ENCODE measurements around the gene SRSF8. TPM values are rescaled to one million over a fixed set of nuclear protein-coding genes. Genes with fewer than 3 reads are reported as not detected.
"Not testable (repeated sequence)": the region's sequence is repeated elsewhere in the genome, so short reads cannot be mapped to it uniquely, and the experiment has no call there.

Gene SRSF8
- polyA plus RNA-seq, 1 of the 3 experiments (the other 2 are of a cell fraction), result 25.4 TPM

- 40% methylated on average over 4 of the region's 4 CpGs for WGBS (ENCODE audit: low lambda C conversion rate)
- Histone ChIP-seq H3K27me3 (ENCODE audit: insufficient read depth) (peaks cover 14% of the 10 kb centered on the region), H3K9me3 (no peaks in the 10 kb centered on the region), H4K20me1 (ENCODE audit: insufficient read depth) (no peaks in the 10 kb centered on the region), H3K9ac (no peak overlapping the region), H3K4me1 (ENCODE audit: control insufficient read depth in 1 of 2, insufficient read depth in 2 of 2, low read depth in 1 of 2, low read length in 1 of 2) (no peaks in the 10 kb centered on the region), H3K27ac (ENCODE audit: low read depth in 2 of 2, low read length in 1 of 2) (no peak overlapping the region), H3K79me2 (ENCODE audit: insufficient read depth) (no peaks in the 10 kb centered on the region), H3K36me3 (replicated peaks in 1 of 2; ENCODE audit: control insufficient read depth in 1 of 2, insufficient read depth in 2 of 2, low read length in 1 of 2) (no peaks in the 10 kb centered on the region), H2AFZ (ENCODE audit: low read depth) (no peak overlapping the region), H3K4me2 (no peak overlapping the region), H3F3A (replicated peaks; ENCODE audit: insufficient read depth) (no peaks in the 10 kb centered on the region), H3K9me2 (no peaks in the 10 kb centered on the region), H3K4me3 (ENCODE audit: low read depth in 2 of 2, low read length in 1 of 2) (no peak overlapping the region)
- no peak for DNase-seq
- ChIA-PET CTCF (interaction anchor here (1.0 kb wide), 1 partner anchor 26 kb away, joined by 3 read pairs; no protein-coding TSS in a partner anchor), POLR2A (no interaction called here)
- TF ChIP-seq MXI1 (IDR thresholded peaks at IDR 0.05; ENCODE audit: low read depth, low read length), result no peak
- no peak for TF ChIP-seq GABPA (IDR thresholded peaks at IDR 0.05; ENCODE audit: low read depth)
- TF ChIP-seq EP300 (IDR thresholded peaks at IDR 0.05; ENCODE audit: borderline replicate concordance in 1 of 2, low read depth in 1 of 2, low read length in 1 of 2), result no peak
- no peak for TF ChIP-seq FOSL2 (IDR thresholded peaks at IDR 0.05; ENCODE audit: borderline replicate concordance, low read depth)
These were observed 22.7 kb upstream of the SRSF8 start for GRCh38 chr11:95044010-95044409.

GRCh38 chr11:95045812-95046211, 20.9 kb upstream of the SRSF8 start:
- no peak for TF ChIP-seq FOXM1 (IDR thresholded peaks at IDR 0.05; ENCODE audit: low read depth)
- TF ChIP-seq TAF1 (IDR thresholded peaks at IDR 0.05; ENCODE audit: borderline replicate concordance, low read depth, low read length), result no peak
- TF ChIP-seq JUND (IDR thresholded peaks at IDR 0.05), result no peak
- TF ChIP-seq USF2 (IDR thresholded peaks at IDR 0.05; ENCODE audit: borderline replicate concordance, low read depth, low read length), result no peak
- no peak for TF ChIP-seq NRF1 (IDR thresholded peaks at IDR 0.05; ENCODE audit: low read depth, low read length)
- TF ChIP-seq RFX5 (IDR thresholded peaks at IDR 0.05; ENCODE audit: low read length), result no peak
- TF ChIP-seq SMC3 (IDR thresholded peaks at IDR 0.05; ENCODE audit: low read depth, low read length), result no peak
- no peak for TF ChIP-seq SIN3A (IDR thresholded peaks at IDR 0.05; ENCODE audit: borderline replicate concordance, low read depth, low read length)
- TF ChIP-seq EP300 (IDR thresholded peaks at IDR 0.05; ENCODE audit: borderline replicate concordance in 1 of 2, low read depth in 1 of 2, low read length in 1 of 2), result no peak
- no peak for TF ChIP-seq ZBTB33 (IDR thresholded peaks at IDR 0.05; ENCODE audit: borderline replicate concordance, low read depth)
- no peak for TF ChIP-seq EZH2phosphoT487 (IDR thresholded peaks at IDR 0.05; ENCODE audit: borderline replicate concordance, low read depth)
- no peak for TF ChIP-seq MXI1 (IDR thresholded peaks at IDR 0.05; ENCODE audit: low read depth, low read length)
- H3K27ac ChIP-seq (ENCODE audit: low read depth in 2 of 2, low read length in 1 of 2), result no peak overlapping the region
- no peaks in the 10 kb centered on the region for H3K9me2 ChIP-seq
- no peaks in the 10 kb centered on the region for H3F3A ChIP-seq (replicated peaks; ENCODE audit: insufficient read depth)
- H3K79me2 ChIP-seq (ENCODE audit: insufficient read depth), result no peaks in the 10 kb centered on the region
- no peaks in the 10 kb centered on the region for H3K4me1 ChIP-seq (ENCODE audit: control insufficient read depth in 1 of 2, insufficient read depth in 2 of 2, low read depth in 1 of 2, low read length in 1 of 2)
- no peaks in the 10 kb centered on the region for H3K9me3 ChIP-seq
- H3K36me3 ChIP-seq (replicated peaks in 1 of 2; ENCODE audit: control insufficient read depth in 1 of 2, insufficient read depth in 2 of 2, low read length in 1 of 2), result no peaks in the 10 kb centered on the region
- ChIA-PET CTCF (no interaction called here), POLR2A (no interaction called here)
- H2AFZ ChIP-seq (ENCODE audit: low read depth), result no peak overlapping the region
- no peaks in the 10 kb centered on the region for H4K20me1 ChIP-seq (ENCODE audit: insufficient read depth)
- no peak overlapping the region for H3K4me2 ChIP-seq
- H3K27me3 ChIP-seq (ENCODE audit: insufficient read depth), result peaks cover 14% of the 10 kb centered on the region
- H3K4me3 ChIP-seq (ENCODE audit: low read depth in 2 of 2, low read length in 1 of 2), result no peak overlapping the region
- no peak overlapping the region for H3K9ac ChIP-seq
- DNase-seq, result no peak

DNA sequence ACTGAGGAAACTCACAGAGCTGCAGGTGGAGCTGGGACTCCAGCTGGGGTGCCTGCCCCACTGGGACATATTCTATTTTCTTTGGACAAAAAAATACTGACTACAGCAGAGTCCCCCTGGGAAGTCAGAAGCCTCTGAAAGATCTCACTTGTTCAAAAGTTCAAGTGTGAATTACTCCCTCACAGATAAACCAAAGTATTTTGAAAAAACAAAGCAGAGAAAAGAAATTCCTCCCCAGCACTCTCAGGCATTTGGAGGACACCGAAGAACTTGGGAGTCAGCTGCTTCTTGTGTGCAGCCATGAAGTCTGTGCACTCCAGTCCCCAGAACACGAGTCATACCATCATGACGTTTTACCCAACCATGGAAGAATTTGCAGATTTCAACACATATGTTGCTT, 17.6 kb upstream of the SRSF8 start, which contains the start of gene KDM4F:
TSS of gene KDM4F (plus strand) at position 301 of the 400 bp plus-strand sequence.
- H3K79me2 ChIP-seq (ENCODE audit: insufficient read depth); H3K36me3 ChIP-seq (replicated peaks in 1 of 2; ENCODE audit: control insufficient read depth in 1 of 2, insufficient read depth in 2 of 2, low read length in 1 of 2); H3K9ac ChIP-seq; DNase-seq; H3K27ac ChIP-seq (ENCODE audit: low read depth in 2 of 2, low read length in 1 of 2); H3K9me3 ChIP-seq; H3K9me2 ChIP-seq; H3K4me1 ChIP-seq (ENCODE audit: control insufficient read depth in 1 of 2, insufficient read depth in 2 of 2, low read depth in 1 of 2, low read length in 1 of 2); H3K27me3 ChIP-seq (ENCODE audit: insufficient read depth); POLR2A ChIA-PET; H2AFZ ChIP-seq (ENCODE audit: low read depth); H3K4me3 ChIP-seq (ENCODE audit: low read depth in 2 of 2, low read length in 1 of 2); H4K20me1 ChIP-seq (ENCODE audit: insufficient read depth); H3K4me2 ChIP-seq; H3F3A ChIP-seq (replicated peaks; ENCODE audit: insufficient read depth): not testable (repeated sequence)
- CTCF ChIA-PET, result interaction anchor here (0.8 kb wide), 1 partner anchor 20 kb away, joined by 3 read pairs; no protein-coding TSS in a partner anchor
- WGBS (ENCODE audit: low lambda C conversion rate), result 62% methylated on average over 3 of the region's 3 CpGs

Data from SK-N-SH (cell line).